Cardiac muscle cell (in vitro differentiated cells and primary cell): Measurements from ENCODE around the gene CCDC40. TPM values are rescaled to one million over a fixed set of nuclear protein-coding genes. Genes with fewer than 3 reads are reported as not detected.

Source experiments
- DNase-seq, 2 donors: peaks; one replicate each; pipeline versions ENCODE4 v3.0.0 to v3.0.0-alpha.2; 2010 to 2017; ENCODE audit warnings: low read depth in 1 of 2, low spot score in 1 of 2
- H3K27ac ChIP-seq: fragments of 200-600 bp; sonication (generic); 2 replicates; pipeline ENCODE4 v1.5.1; 2016
- H3K27me3 ChIP-seq: fragments of 200-600 bp; sonication (generic); 2 replicates; pipeline ENCODE4 v1.6.0; 2016; ENCODE audit warnings: control low read depth
- H3K36me3 ChIP-seq: fragments of 200-600 bp; sonication (generic); 2 replicates; pipeline ENCODE4 v1.5.1; 2016; ENCODE audit warnings: control low read depth
- H3K4me1 ChIP-seq: fragments of 200-600 bp; sonication (generic); 2 replicates; pipeline ENCODE4 v1.8.1; 2017; ENCODE audit warnings: low read depth, mild to moderate bottlenecking, mixed run types
- H3K4me3 ChIP-seq: fragments of 200-600 bp; sonication (generic); 2 replicates; pipeline ENCODE4 v1.5.1; 2016; ENCODE audit warnings: mild to moderate bottlenecking
- H3K9me3 ChIP-seq: fragments of 200-600 bp; sonication (generic); 2 replicates; pipeline ENCODE4 v1.5.1; 2017; ENCODE audit warnings: low read depth, mild to moderate bottlenecking, control low read depth
- polyA plus RNA-seq: library from polyadenylated mRNA; unstranded; fragments of >200 nt; fragmentation: Nextera tagmentation; extraction: Ambion mirVana; gene quantifications from 2 replicates; pipeline ENCODE4 v1.2.1, GENCODE V29; 2016
- total RNA-seq: library from RNA; depleted of rRNA; stranded (reverse); fragments of >200 nt; gene quantifications from 2 replicates; pipeline ENCODE4 v1.2.3, GENCODE V29; 2016
- TF ChIP-seq, protein P1 (sequence below): IDR thresholded peaks from 2 replicates; pipeline ENCODE4 v1.5.1; 2012; ENCODE audit warnings: low read depth, mild to moderate bottlenecking, low read length

CCDC40 gene, protein sequence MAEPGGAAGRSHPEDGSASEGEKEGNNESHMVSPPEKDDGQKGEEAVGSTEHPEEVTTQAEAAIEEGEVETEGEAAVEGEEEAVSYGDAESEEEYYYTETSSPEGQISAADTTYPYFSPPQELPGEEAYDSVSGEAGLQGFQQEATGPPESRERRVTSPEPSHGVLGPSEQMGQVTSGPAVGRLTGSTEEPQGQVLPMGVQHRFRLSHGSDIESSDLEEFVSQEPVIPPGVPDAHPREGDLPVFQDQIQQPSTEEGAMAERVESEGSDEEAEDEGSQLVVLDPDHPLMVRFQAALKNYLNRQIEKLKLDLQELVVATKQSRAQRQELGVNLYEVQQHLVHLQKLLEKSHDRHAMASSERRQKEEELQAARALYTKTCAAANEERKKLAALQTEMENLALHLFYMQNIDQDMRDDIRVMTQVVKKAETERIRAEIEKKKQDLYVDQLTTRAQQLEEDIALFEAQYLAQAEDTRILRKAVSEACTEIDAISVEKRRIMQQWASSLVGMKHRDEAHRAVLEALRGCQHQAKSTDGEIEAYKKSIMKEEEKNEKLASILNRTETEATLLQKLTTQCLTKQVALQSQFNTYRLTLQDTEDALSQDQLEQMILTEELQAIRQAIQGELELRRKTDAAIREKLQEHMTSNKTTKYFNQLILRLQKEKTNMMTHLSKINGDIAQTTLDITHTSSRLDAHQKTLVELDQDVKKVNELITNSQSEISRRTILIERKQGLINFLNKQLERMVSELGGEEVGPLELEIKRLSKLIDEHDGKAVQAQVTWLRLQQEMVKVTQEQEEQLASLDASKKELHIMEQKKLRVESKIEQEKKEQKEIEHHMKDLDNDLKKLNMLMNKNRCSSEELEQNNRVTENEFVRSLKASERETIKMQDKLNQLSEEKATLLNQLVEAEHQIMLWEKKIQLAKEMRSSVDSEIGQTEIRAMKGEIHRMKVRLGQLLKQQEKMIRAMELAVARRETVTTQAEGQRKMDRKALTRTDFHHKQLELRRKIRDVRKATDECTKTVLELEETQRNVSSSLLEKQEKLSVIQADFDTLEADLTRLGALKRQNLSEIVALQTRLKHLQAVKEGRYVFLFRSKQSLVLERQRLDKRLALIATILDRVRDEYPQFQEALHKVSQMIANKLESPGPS
- 8.0 and 11.3 TPM in 2 replicates for total RNA-seq
- 12.2 and 16.0 TPM in 2 replicates for polyA plus RNA-seq

DNA sequence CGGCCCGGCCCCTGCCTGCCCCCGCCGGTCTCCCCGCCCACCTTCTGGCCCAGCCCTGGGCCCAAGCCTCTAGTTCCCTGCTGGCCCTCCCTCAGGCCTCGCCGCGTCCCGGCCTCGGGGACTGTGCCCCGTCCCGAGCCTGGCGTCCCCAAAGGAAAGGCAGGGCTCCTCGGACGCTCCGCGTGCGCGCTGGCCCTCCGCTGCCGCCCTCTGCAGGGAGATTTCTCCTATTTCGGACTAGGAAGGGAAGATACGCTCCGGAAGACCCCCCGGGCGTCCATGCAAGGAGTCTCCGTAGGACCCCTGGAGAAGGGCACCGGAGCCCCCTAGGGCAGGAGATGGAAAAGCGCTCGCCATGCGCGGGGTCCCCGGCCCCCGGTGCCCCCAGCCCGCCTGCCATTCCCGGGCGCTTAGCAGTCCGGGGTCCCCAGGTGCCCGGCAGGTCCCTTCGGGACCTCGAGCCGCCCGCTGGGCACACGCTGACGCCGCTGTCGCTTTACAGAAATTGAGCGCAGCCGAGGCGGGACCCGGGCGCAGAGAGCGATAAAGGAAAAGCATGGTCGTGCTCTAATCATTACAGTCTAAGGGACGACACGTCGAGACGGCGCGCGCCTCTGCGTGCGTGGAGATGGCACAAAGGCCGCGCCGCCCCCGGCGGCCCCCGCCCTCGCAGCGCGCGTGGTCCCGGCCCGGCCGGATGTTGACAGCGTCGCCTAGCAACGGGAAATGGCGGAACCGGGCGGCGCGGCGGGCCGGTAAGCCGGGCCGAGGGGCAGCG, at the start of gene CCDC40:
Gene CCDC40 (plus strand): TSS at position 706 of the 778 bp plus-strand sequence. CDS start 21 bp downstream, at position 727.
- H3K27me3 ChIP-seq = no peaks in the 10 kb centered on the region
- H3K27ac ChIP-seq = peak within 1 kb of the TSS; percentile 71
- no peaks in the 10 kb centered on the region for H3K9me3 ChIP-seq
- peak; percentile 80 to 89 for DNase-seq
- peak within 1 kb of the TSS; percentile 82 for H3K4me3 ChIP-seq
- TF ChIP-seq, protein P1, sequence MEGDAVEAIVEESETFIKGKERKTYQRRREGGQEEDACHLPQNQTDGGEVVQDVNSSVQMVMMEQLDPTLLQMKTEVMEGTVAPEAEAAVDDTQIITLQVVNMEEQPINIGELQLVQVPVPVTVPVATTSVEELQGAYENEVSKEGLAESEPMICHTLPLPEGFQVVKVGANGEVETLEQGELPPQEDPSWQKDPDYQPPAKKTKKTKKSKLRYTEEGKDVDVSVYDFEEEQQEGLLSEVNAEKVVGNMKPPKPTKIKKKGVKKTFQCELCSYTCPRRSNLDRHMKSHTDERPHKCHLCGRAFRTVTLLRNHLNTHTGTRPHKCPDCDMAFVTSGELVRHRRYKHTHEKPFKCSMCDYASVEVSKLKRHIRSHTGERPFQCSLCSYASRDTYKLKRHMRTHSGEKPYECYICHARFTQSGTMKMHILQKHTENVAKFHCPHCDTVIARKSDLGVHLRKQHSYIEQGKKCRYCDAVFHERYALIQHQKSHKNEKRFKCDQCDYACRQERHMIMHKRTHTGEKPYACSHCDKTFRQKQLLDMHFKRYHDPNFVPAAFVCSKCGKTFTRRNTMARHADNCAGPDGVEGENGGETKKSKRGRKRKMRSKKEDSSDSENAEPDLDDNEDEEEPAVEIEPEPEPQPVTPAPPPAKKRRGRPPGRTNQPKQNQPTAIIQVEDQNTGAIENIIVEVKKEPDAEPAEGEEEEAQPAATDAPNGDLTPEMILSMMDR = peak; percentile 1
- no peaks in the 10 kb centered on the region for H3K4me1 ChIP-seq
- H3K36me3 ChIP-seq = peaks cover 4% of the 10 kb centered on the region

DNA sequence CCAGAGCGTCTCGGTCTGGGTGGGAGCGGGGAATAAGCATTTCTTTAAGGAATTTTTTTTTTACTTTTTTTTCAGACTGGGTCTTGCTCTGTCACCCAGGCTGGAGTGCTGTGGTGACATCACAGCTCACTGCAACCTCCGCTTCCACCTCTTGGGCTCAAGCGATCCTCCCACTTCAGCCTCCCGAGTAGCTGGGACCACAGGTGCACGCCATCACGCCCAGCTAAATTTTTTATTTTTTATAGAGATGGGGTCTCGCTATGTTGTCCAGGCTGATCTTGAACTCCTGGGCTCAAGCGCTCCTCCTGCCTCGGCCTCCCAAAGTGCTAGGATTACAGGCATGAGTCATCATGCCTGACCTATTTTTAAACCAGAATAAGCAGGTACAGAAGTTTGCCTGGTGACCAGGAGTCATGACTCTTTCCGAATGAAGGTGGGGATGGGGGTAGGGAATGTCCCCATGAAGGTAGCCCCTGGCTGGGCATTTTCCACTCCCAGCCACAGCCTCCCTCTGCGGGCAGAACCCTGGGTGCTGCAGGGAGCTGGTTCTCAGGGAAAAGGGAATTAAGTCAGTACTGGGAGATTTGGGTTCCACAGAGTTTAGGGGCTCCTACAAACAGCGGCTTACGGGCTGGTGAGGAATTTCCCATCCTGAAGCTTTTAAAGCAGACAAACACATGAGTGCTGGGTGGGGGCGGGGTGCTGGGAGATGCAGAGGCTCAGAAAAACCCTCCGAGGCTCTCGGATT, 49.1 kb upstream of the CCDC40 start:
- Histone ChIP-seq H3K27me3 (no peaks in the 10 kb centered on the region), H3K9me3 (no peaks in the 10 kb centered on the region), H3K36me3 (no peaks in the 10 kb centered on the region), H3K4me3 (no peak overlapping the region), H3K4me1 (peaks cover 14% of the 10 kb centered on the region), H3K27ac (no peak overlapping the region)
- no peak for DNase-seq
- TF ChIP-seq, protein P1 = no peak

DNA sequence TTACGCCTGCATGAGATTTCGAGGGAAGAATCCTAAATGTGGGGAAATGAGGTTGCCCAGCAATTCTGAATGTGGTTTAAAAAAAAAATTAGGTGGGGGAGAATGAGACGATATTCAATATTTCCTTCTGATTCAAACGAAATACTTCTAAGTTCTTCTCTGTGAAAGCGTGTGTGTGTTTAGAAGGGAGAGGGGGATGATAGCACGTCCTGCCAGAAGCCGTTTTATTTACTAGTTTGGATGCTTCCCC, 48.6 kb upstream of the CCDC40 start:
- no peak overlapping the region for H3K4me3 ChIP-seq
- no peak overlapping the region for H3K27ac ChIP-seq
- peaks cover 19% of the 10 kb centered on the region for H3K4me1 ChIP-seq
- TF ChIP-seq, protein P1 = no peak
- H3K36me3 ChIP-seq = no peaks in the 10 kb centered on the region
- H3K9me3 ChIP-seq = no peaks in the 10 kb centered on the region
- H3K27me3 ChIP-seq = no peaks in the 10 kb centered on the region
- no peak for DNase-seq

DNA sequence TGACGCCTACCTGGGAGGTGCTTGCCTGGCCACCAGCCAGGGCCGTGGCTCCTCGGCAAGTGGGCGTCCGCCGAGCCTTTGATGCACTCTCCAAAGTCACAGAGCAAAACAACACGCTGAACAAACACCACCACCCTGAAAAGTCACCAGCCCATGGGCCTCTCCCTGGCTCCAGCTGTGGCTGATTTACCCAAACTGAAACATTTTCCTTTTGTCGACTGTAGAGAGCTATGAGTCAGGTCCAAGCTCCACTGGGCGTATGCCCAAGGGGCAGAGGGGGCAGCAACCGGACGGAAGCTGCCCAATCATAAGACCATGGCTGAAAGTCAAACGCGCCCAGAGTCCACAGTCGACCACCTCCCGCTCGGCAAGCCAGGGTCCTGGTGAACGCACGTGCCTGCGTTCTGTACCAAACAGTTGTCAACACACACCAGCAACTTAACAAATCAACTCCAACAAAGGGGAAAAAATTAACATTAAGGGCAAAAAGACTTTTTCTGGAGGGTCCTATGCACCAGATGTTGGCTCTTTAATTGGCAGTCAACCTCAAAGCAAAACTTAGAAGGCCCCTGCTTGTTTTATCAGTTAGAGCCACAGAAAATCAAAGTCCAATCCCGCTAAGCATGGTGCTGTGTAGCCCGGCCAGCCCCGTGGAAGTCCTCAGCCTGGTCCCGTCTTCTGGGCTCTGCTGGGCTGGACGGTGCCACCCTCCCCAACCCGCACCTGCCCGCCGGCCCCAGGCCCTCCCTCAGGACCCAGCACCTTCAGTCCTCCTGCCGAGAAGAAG, 48.1 kb upstream of the CCDC40 start:
- no peak overlapping the region for H3K27ac ChIP-seq
- no peaks in the 10 kb centered on the region for H3K9me3 ChIP-seq
- no peaks in the 10 kb centered on the region for H3K36me3 ChIP-seq
- H3K27me3 ChIP-seq = no peaks in the 10 kb centered on the region
- peaks cover 24% of the 10 kb centered on the region for H3K4me1 ChIP-seq
- H3K4me3 ChIP-seq = no peak overlapping the region
- DNase-seq = peak in 1 of 2 donors; percentile 77
- TF ChIP-seq, protein P1 = no peak
